Measurements from ENCODE around the gene OR2T5.
"Not testable (repeated sequence)": the region's sequence is repeated elsewhere in the genome, so short reads cannot be mapped to it uniquely, and the experiment has no call there.

GRCh38 chr1:248496661-248497060 lies 8.3 kb downstream of the OR2T5 start:
- not testable (repeated sequence) for TF ChIP-seq CTCF, POLR2A (IDR thresholded peaks at IDR 0.05)

Measured in upper lobe of left lung (tissue), 4 donors.